Measurements from ENCODE around the gene TWF1. TPM values are rescaled to one million over a fixed set of nuclear protein-coding genes. Genes with fewer than 3 reads are reported as not detected.

Gene TWF1
- total RNA-seq (2022; extraction: Qiagen RNA extraction): 62.8 to 78.6 TPM (median 74.8 TPM) in 5 replicates

DNA sequence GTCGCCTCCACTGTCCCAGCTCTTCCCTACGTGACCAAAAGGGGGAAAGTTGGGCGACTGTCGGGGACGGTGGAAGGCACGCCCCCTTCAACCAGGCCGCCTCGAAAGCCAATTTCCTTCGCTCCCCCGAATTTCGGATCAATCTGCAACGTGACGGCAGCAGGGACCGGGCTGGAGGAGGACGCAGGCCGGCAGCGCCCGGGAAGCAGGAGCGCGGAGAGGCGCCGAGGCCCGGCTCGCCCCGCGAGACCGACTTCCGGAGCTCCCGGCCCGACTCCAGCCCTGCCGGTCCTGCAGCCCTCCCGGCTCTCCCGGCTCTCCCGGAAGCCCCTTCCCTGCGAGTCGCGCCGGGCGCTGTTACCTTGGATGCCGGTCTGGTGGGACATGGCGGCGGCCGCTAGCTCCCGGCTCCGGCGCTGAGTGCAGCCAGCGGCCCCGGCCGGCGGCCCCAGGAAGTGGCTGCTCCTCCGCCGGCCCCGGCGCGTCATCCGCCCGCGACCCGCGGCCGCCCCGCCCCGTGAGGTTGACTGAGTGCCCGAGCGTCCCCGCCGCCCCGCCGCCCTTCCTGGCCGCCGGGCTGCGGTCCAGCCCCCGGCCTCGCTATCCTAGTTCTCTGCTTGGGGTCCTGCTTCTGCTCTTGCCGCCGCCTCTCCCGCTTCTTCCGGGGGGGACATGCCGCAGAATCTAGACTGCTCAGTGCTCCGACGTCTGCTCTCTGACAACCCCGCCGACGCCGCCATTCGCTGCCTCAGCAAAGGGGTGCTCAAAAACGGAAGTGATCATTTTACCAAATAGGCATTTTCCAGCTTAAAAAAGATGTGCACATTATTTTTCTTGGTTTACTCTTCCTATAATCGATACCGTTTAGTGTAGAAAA is at the start of gene TWF1:
Gene TWF1, minus strand, starts transcription at position 458 of the 877 bp plus-strand sequence. Its CDS starts 72 bp downstream, at position 386.

DNA sequence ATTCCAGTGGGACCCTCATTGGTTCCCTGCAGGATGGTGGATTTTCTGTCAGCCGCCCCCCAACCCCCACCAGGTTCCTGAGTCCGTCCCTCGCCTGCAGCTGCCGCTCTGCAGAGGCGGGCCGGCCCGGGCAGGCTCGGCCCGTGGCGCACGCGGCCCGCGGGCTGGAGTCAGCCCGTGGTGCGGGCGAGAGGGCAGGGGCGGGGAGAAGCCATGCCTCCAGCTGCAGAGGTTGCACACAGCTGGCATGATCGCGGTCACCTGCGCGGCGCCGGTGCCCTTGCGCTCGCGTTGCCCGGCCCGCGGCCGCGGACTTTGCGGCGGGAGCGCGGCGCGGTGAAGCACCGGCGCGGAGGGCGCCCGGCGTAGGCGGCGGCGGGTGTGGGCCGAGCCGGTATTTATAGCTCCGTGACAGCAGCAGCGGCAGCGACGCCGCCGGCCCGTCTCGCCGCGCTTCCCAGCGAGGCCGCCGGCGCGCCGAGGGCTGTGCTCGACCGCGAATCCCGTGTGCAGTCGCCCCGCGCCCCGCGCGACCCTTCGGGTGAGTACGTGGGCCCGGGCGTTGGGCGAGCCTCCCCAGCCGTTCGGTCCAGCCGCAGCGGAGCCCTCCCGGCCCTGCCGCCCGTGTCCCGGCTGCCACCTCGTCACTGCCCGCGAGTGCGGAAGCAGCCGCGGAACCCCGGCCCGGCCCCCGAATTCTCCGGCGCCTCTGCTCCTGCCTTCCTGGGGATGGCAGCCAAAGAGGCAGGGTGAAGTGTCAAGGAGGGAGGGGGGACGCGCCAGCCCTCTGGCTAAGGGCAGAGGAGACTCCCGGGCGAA is 29.7 kb upstream of the TWF1 start, which contains the start of gene TMEM117:
Gene TMEM117, plus strand, starts transcription at position 426 of the 819 bp plus-strand sequence.

DNA sequence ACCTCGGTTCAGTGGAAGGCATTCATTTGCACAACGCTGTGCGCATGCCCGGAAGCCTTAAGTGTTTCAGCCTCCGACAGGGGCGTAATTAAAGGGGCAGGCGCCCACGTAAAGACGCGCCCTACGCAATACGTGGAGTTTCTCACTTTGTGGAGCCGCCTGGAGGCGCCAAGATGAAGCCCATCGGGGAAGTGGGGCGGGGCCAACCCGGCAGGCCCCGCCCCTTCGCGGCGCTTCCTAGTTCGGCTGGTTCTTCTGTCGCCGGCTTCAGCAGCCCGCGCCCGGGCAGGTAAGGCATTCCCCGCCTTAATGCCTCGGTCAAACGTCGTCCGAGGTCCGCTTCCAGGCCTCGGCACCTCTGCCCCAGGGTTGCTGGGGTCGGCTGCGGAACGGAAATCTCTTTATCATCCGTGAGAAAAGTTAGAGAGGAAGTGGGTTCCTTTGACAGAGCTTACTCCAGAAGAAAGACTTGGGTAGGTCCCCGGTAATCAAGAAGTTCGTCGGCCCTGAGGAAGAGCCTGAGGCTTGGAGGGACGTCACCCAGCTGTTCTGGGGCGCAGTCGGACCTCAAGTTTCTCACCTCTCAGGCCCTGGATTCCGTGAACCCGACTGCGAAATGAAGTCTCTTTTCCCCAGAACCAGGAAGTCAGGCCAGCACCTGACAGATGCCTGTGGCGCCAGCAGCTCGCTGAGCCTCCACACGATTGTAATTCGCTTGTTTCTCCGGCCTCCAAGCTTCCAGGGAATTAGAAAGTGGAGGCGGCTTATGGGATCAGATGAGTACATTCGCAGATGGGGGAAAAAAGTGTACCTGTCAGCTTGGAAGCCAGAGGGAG is 47.2 kb downstream of the TWF1 start, which contains the start of the genes IRAK4 and PUS7L:
Gene IRAK4, plus strand, starts transcription at position 224 of the 836 bp plus-strand sequence. CDS start 9,161 bp downstream, outside the sequence.
Gene PUS7L, minus strand, starts transcription at position 63 of the 836 bp plus-strand sequence. CDS start 3,545 bp downstream, outside the sequence.

Other genes with a start within 250 kb of the TWF1 start
- gene PUS7L, start 47.5 kb downstream of the TWF1 start, total RNA-seq (2022; extraction: Qiagen RNA extraction): 3.1 to 5.2 TPM (median 3.6 TPM) in 5 replicates
- 3.4 to 4.2 TPM (median 3.9 TPM) in 5 replicates for gene IRAK4, start 47.4 kb downstream of the TWF1 start, total RNA-seq (2022; extraction: Qiagen RNA extraction)
- gene TMEM117, start 29.8 kb upstream of the TWF1 start, total RNA-seq (2022; extraction: Qiagen RNA extraction): 1.7 to 2.6 TPM (median 2.3 TPM) in 5 replicates